Large intestine (tissue), 3 donors: Measurements from ENCODE around the gene ZCCHC14. TPM values are rescaled to one million over a fixed set of nuclear protein-coding genes. Genes with fewer than 3 reads are reported as not detected.

ENCODE experiments used
- DNase-seq, 2 donors: peaks; one replicate each; pipeline versions ENCODE4 v3.0.0 to v3.0.0-alpha.2; 2013
- H3K27ac ChIP-seq: one replicate; pipeline ENCODE4 v1.5.1; 2013; ENCODE audit warnings: low read length
- H3K27me3 ChIP-seq: 2 replicates; pipeline ENCODE4 v1.6.1; 2013; ENCODE audit warnings: low read length; ENCODE audit not compliant: control insufficient read depth, insufficient read depth
- H3K36me3 ChIP-seq: 2 replicates; pipeline ENCODE4 v1.6.1; 2013; ENCODE audit warnings: low read length; ENCODE audit not compliant: control insufficient read depth, insufficient read depth
- H3K4me1 ChIP-seq: one replicate; pipeline ENCODE4 v1.6.1; 2013; ENCODE audit warnings: low read length; ENCODE audit not compliant: control insufficient read depth, insufficient read depth
- H3K4me3 ChIP-seq: one replicate; pipeline ENCODE4 v1.5.1; 2013; ENCODE audit warnings: low read length
- H3K9me3 ChIP-seq: one replicate; pipeline ENCODE4 v1.6.1; 2013; ENCODE audit warnings: mild to moderate bottlenecking, low read depth, low read length, moderate library complexity; ENCODE audit not compliant: control insufficient read depth
- WGBS: methylation state at CpG from one replicate; pipeline ENCODE4 v1.1.5; 2013; ENCODE audit warnings: low lambda C conversion rate; ENCODE audit not compliant: insufficient coverage; 5-methylcytosine and 5-hydroxymethylcytosine counted together
- polyA plus RNA-seq: library from polyadenylated mRNA; unstranded; fragments of 120-200 nt; gene quantifications from one replicate; pipeline ENCODE4 v1.2.1, GENCODE V29; 2013

Gene ZCCHC14
- polyA plus RNA-seq, 1 donor, result 40.9 TPM

DNA sequence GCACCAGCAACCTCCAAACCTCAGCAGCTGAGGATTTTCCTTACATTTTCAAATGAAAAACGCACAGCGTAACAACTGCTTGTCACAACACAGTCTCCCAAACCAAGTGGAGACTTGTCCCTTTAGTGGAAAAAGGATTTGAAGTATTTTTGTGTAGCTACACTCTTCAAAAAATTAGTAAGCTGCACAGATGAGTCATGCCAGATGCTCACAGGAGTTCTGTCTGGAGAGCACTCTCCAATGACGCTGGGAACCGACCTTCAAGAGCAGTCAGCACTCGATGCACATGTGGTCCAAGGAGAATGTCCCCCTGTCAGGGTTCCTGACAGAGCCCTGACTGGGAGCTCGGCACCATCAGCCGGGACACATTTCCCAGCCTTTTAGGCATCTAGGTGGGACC is 60.9 kb downstream of the ZCCHC14 start:
- no peaks in the 10 kb centered on the region for H3K4me1 ChIP-seq
- peaks cover 2% of the 10 kb centered on the region for H3K9me3 ChIP-seq
- H3K27ac ChIP-seq, result no peak overlapping the region
- DNase-seq, result no peak
- H3K4me3 ChIP-seq, result no peak overlapping the region
- no peaks in the 10 kb centered on the region for H3K27me3 ChIP-seq
- WGBS, result no CpG with 5 or more reads among the region's 7 CpGs
- peaks cover 25% of the 10 kb centered on the region for H3K36me3 ChIP-seq

DNA sequence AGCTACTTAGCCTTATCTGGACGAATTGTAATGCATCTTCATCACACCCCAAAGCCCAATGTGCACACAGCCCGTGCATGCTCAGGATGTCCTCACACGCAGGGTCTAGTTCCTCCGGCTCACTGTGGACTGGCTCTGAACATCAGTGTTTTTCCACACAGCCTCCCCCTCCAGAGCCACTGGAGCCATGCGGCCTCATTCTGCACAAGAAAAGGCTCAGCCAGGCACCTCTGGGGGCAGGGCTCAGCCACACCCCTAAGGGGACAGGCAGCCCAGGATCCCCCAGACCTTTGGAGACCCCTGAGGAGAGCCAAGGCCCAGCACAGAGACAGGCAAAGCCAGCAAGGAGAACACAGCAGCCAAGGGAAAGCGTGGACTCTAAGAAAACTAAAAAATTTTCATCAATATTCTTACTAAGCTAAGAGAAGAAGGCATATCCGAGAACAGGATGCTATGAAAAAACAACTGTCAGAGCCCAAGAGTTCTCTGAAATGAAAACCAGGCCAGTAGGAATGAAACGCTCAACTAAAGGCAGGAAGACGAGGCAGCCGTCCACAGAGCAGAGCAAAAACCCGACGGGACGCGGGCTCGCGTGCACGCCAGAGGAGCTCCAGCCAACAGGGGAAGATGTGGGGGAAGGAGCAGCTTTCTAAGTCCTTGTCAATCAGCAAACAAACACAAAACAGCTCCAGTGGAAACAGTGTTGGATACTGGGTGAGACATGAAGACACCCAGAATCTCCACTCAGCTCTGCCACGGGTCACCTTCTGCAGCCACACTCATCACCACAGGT is 66.2 kb downstream of the ZCCHC14 start:
- no peaks in the 10 kb centered on the region for H3K9me3 ChIP-seq
- no peak overlapping the region for H3K27ac ChIP-seq
- peaks cover 60% of the 10 kb centered on the region for H3K36me3 ChIP-seq
- H3K27me3 ChIP-seq, result no peaks in the 10 kb centered on the region
- 82% methylated on average over 4 of the region's 18 CpGs for WGBS
- H3K4me1 ChIP-seq, result no peaks in the 10 kb centered on the region
- DNase-seq, result no peak
- H3K4me3 ChIP-seq, result no peak overlapping the region

DNA sequence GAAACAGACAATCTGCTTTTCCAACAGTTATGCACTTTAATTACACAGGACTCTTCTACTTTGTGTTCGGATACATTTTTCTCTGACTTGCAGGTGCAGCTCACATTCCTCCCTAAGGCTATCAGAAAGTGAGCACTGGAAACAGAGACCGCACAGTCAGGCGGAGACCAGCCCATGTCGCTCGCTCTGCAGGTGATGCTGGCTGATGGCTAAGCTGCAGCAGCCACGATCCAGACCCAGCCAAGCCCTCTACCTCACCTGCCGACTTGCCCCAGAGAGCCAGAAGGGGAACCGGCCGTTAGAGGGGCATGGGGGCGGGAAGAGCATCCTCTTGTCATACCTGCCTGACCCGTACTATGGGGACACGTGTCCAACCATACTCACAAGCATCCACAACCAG is 66.9 kb downstream of the ZCCHC14 start:
- Histone ChIP-seq H3K27ac (no peak overlapping the region), H3K4me3 (no peak overlapping the region), H3K36me3 (peaks cover 64% of the 10 kb centered on the region), H3K9me3 (no peaks in the 10 kb centered on the region), H3K4me1 (no peaks in the 10 kb centered on the region), H3K27me3 (no peaks in the 10 kb centered on the region)
- no CpG with 5 or more reads among the region's 12 CpGs for WGBS
- DNase-seq, result no peak

DNA sequence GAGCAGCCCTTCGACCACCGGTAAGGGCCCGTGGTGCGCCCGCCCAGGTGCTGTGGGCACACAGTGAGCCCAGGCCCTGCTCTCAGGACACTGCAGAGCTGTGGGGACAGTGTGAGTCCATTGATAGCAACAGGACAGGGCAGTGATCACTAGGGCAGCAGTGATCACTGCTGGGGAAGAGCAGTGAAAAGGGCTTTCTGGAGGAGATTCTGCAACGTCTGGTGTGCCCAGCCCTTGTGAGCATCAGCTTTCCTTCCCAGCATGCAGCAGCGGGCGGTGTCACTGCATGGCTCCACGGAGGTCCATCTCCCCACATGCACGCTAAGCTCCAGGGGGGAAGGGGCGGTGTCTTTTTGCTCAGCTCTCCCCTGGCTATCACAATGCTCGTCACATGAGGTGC is 68.6 kb downstream of the ZCCHC14 start:
- no peak overlapping the region for H3K4me3 ChIP-seq
- no peaks in the 10 kb centered on the region for H3K4me1 ChIP-seq
- DNase-seq, result no peak
- WGBS, result no CpG with 5 or more reads among the region's 12 CpGs
- H3K36me3 ChIP-seq, result peaks cover 73% of the 10 kb centered on the region
- no peaks in the 10 kb centered on the region for H3K27me3 ChIP-seq
- no peaks in the 10 kb centered on the region for H3K9me3 ChIP-seq
- no peak overlapping the region for H3K27ac ChIP-seq

DNA sequence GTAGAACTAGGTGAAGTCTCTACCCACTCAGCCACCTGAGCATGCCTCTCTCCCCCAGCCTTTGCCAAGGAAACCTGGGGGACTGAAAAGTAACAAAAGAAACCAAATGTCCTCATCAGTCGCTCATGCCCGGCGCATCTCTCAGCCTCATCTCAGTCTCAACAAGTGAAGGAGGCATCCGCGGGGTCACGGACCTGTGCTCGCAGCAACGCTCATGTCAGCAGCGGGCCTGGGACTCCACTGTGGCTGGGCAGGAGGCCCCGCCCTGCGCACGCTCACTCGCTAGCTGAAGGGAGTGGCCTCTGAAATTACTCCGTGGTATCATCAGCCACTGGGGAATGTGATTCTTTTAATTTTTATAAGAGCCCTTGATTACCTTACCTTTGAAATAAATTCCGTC is 69.4 kb downstream of the ZCCHC14 start:
- H3K9me3 ChIP-seq, result no peaks in the 10 kb centered on the region
- H3K27me3 ChIP-seq, result no peaks in the 10 kb centered on the region
- H3K4me3 ChIP-seq, result no peak overlapping the region
- no peak for DNase-seq
- 100% methylated on average over 1 of the region's 15 CpGs for WGBS
- no peaks in the 10 kb centered on the region for H3K4me1 ChIP-seq
- H3K27ac ChIP-seq, result no peak overlapping the region
- H3K36me3 ChIP-seq, result peaks cover 66% of the 10 kb centered on the region

DNA sequence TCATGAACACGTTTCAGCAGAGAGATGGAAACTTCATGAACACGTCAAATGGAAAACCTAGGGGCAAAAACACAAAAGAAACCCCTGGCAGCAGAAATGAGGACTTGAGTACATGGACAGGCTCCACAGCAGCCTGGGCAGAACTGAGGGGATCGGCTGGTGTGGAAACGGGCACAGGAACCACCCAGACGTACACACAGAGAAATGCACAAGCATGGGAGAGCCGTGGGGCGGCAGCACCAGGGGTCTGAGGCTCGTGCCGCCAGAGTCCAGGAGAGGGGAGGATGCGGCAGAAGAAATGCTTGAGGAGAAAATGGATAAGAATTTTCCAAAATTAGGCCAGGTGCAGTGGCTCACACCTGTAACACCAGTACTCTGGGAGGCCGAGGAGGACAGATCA is 70.7 kb downstream of the ZCCHC14 start:
- WGBS, result 96% methylated on average over 3 of the region's 11 CpGs
- no peak overlapping the region for H3K4me3 ChIP-seq
- no peak for DNase-seq
- H3K9me3 ChIP-seq, result no peaks in the 10 kb centered on the region
- H3K27me3 ChIP-seq, result no peaks in the 10 kb centered on the region
- no peak overlapping the region for H3K27ac ChIP-seq
- H3K36me3 ChIP-seq, result peaks cover 78% of the 10 kb centered on the region
- peaks cover 3% of the 10 kb centered on the region for H3K4me1 ChIP-seq

DNA sequence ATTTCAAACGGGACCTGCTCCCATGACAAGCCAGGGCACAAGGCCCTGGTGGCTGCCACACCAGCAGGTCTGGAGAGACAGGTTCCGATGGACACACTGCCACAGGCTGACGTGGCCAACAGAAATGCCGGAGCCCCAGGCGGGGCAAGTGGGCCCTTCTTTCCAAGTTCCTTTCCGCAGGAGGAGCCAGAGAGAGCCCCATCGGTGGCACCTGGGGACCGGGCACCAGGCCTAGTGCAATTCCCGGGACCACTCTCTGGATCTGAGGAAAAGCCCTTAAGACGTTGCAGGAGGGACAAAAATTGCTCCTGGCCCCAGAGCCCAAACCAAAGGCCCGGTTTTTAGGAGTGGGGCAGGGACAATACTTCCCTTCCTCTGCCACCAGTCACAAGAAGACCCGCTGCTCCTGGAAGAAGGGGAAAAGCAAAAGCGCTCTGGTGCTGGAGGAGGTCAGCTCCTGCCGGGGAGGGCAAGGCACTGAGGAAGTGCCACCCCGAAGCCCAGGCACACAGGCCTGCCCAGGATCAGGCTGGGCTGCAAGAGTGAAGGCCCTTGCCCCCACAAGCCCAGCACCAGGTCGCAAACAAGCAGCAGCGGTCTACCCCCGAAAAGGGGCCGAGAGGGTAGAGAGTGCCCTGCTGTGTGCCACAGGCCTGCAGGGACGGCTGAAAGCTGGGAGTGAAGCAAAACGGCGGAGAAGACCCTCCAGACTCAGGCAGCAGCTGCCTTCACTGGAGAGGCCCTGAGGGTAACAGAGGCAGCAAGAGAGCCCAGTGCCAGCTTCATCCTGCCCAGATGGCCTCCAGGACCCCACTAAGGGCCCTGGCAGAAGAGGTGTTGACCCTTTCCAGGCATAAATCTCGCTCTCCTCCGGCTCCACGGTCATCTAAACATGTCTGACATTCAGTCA is 71.6 kb downstream of the ZCCHC14 start:
- Histone ChIP-seq H3K4me3 (no peak overlapping the region), H3K9me3 (no peaks in the 10 kb centered on the region), H3K27me3 (no peaks in the 10 kb centered on the region), H3K4me1 (peaks cover 3% of the 10 kb centered on the region), H3K36me3 (peaks cover 79% of the 10 kb centered on the region), H3K27ac (no peak overlapping the region)
- 96% methylated on average over 4 of the region's 25 CpGs for WGBS
- DNase-seq, result no peak

DNA sequence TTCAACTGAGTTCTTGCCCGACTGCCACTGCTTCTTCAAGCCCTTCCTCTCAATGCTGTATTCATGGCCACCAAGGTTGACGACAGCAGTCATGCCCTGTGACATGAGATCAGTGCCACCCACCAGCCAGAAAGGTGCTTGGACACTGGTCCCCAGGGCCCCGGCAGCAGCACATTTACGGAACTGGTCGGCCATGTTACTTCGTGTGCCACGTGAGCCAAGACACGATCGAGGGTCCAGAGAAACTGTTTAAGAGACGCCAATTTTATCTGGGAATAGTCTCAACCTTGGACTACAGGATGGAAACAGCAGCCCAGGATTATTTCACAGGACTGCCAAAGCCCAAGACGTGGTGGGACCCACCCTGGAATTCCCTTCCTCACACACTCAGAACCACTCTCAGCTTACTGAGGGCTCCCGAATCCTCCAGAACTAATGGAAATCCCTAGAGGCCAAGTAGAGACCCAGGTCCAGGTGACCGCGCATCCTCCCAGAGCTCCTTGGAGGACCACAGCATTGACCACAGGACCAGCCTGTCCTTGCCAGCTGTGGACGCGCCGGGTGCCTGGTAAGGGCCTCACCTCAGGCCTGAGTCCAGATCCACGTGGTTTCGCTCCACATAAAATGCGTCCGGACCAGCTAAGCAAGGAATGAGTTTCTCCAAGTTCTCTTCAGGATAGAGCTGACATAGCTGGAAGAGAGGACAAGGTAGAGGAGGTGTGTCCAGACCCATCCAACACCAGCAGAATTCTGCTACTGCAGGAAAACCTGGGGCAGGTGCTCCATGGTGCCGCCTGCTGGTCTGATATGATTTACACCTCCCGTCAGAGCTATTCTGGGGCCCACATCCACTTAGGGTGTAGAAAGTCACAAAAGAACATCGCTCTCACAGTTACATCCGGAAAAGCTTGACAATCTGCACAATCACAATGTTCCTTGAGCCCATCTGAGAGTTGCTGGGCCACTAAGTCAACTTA is 72.5 kb downstream of the ZCCHC14 start:
- Histone ChIP-seq H3K4me3 (no peak overlapping the region), H3K4me1 (peaks cover 3% of the 10 kb centered on the region), H3K36me3 (peaks cover 79% of the 10 kb centered on the region), H3K27ac (no peak overlapping the region), H3K9me3 (no peaks in the 10 kb centered on the region), H3K27me3 (no peaks in the 10 kb centered on the region)
- no peak for DNase-seq
- WGBS, result 90% methylated on average over 2 of the region's 25 CpGs

DNA sequence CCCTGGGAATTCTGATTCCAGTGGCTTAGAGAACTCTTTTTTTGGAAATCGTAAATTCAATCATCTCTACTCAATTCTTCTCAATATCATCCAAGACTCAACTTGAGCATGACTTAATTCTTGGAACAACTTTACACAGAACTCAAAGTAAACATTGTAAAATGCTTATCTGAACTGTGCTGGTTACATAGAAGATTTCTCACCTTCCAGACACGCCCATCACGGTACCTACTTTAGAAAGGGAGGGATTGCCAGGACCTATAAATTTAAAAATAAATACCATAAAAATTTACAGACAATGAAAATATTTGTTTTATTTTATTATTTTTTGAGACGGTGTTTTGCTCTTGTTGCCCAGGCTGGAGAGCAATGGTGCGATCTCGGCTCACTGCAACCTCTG is 74.2 kb downstream of the ZCCHC14 start:
- Histone ChIP-seq H3K27me3 (no peaks in the 10 kb centered on the region), H3K36me3 (peaks cover 82% of the 10 kb centered on the region), H3K4me1 (peaks cover 3% of the 10 kb centered on the region), H3K27ac (no peak overlapping the region), H3K4me3 (no peak overlapping the region), H3K9me3 (peaks cover 2% of the 10 kb centered on the region)
- peak in 1 of 2 donors; percentile 50 for DNase-seq
- 40% methylated on average over 1 of the region's 6 CpGs for WGBS

DNA sequence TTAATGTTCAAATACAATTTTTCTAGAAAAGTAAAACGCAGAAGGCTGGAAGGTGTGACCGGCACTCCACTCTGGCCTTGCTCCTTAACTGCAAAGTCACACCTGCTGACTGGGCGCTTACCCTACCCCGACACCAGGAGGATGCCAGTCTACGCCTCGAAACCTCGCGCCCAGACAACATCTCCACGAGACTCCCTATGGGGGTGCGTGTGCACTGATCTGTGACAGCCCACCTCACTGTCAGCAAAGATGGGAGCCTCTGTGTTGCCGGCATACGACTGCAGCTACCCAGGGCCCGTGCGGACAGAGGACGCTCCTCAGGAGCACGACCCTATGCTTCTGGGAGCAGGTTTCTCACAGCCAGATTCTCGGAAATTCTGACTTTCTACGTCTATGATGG is 74.6 kb downstream of the ZCCHC14 start:
- Histone ChIP-seq H3K27me3 (no peaks in the 10 kb centered on the region), H3K36me3 (peaks cover 82% of the 10 kb centered on the region)
- WGBS, result no CpG with 5 or more reads among the region's 18 CpGs

More for the DNA sequence above, 74.6 kb downstream of the ZCCHC14 start:
- Histone ChIP-seq H3K9me3 (peaks cover 2% of the 10 kb centered on the region), H3K27ac (no peak overlapping the region), H3K4me3 (no peak overlapping the region), H3K4me1 (peaks cover 3% of the 10 kb centered on the region)
- DNase-seq, result no peak
